Gastroesophageal sphincter (tissue), 3 donors: ENCODE results near the gene OLFM3.

Source experiments
- CTCF ChIP-seq, 4 experiments: fragments of 200-600 bp in 2 of 4; fragments of 450-650 bp in 2 of 4; sonication (generic) in 1 of 4; IDR thresholded peaks; one replicate each; pipeline ENCODE4 v1.5.1; 2017 to 2019; ENCODE audit warnings: antibody characterized with exemption in 4 of 4, mild to moderate bottlenecking in 2 of 4, moderate library complexity in 2 of 4
- POLR2AphosphoS5 ChIP-seq: sonication (generic); formaldehyde crosslinking; IDR thresholded peaks from one replicate; pipeline ENCODE4 v1.6.1; 2017; ENCODE audit warnings: antibody characterized with exemption

- no peak for TF ChIP-seq CTCF (IDR thresholded peaks at IDR 0.05)
- no peak for TF ChIP-seq POLR2AphosphoS5
Measured at GRCh38 chr1:101826416-101826815, 170.3 kb downstream of the OLFM3 start.
